ENCODE measurements around the gene CD69.

GRCh38 chr12:9736936-9737705 is 23.6 kb downstream of the CD69 start:
- TF ChIP-seq EP300 (IDR thresholded peaks at IDR 0.05), result no peak
- TF ChIP-seq, protein P1, sequence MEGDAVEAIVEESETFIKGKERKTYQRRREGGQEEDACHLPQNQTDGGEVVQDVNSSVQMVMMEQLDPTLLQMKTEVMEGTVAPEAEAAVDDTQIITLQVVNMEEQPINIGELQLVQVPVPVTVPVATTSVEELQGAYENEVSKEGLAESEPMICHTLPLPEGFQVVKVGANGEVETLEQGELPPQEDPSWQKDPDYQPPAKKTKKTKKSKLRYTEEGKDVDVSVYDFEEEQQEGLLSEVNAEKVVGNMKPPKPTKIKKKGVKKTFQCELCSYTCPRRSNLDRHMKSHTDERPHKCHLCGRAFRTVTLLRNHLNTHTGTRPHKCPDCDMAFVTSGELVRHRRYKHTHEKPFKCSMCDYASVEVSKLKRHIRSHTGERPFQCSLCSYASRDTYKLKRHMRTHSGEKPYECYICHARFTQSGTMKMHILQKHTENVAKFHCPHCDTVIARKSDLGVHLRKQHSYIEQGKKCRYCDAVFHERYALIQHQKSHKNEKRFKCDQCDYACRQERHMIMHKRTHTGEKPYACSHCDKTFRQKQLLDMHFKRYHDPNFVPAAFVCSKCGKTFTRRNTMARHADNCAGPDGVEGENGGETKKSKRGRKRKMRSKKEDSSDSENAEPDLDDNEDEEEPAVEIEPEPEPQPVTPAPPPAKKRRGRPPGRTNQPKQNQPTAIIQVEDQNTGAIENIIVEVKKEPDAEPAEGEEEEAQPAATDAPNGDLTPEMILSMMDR (IDR thresholded peaks at IDR 0.05), result no peak
- no peak for TF ChIP-seq POLR2A (IDR thresholded peaks at IDR 0.05)
